Measurements from ENCODE around the gene GAS2L2.

GAS2L2 gene

DNA sequence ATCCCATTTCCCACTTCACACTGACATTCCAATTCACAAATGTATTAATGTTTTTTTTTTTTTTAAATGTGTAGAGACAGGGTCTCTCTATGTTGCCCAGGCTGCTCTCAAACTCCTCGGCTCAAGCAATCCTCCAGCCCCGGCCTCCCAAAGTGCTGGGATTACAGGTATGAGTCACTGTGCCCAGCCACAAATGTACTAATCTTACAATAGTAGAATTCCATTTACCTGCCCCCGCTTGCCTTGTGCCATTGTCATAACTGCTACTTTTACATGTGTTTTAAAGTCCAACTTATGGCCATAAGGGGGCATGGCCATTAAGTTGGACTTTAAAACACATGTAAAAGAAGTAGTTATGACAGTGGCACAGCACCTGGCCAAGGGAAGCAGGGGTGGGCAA, 37.8 kb upstream of the GAS2L2 start:
- H3K4me1 ChIP-seq (ENCODE audit: control insufficient read depth in 1 of 2, insufficient read depth in 1 of 2, low read depth in 1 of 2, low read length in 1 of 2) = peaks cover 5 to 8% of the 10 kb centered on the region in 2 experiments
- H3K27ac ChIP-seq = no peak overlapping the region
- peaks cover 77% of the 10 kb centered on the region for H3K27me3 ChIP-seq

DNA sequence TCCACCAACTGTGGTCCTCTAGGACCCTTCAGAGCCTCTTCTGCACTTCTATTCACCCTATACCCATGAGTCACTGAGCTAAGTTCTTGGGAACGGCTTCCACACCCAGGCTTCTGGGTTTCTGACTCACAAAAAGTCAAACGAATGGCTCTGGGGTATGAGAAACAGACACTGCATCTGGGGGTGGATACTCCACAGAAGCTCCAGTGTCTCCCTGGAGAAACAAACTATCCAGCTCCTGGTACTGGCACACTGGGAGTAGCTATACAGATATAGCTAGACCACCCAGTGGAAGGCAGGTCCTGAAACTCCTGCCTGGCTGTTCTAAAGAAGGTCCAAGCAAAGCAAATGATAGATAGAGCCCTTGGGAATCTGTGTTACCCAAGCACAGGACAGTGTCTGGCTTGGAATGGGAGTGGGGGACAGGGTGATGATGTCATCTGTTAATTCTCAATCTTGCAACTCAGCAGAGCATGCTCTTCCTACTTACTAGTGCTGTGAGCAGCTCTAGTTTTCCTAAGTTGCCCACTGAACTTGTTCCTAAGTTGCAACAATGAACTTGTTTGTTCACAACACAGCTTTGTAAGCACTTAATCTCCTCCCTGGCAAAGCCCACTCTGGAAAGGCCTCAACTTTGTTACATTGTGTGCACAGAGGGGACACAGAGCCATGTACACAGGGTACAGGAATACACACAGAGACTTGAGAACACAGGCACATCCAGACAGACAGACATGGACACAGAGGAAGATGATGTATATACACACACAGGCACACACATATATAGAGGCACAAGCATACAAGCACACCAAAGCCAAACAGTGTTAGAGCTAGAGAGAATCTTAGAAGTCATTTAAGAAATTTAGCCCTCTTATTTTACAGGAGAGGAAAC, 35.7 kb upstream of the GAS2L2 start:
- H3K4me3 ChIP-seq (ENCODE audit: low read depth in 1 of 2, low read length in 1 of 2) = no peak overlapping the region
- TF ChIP-seq, protein P1, sequence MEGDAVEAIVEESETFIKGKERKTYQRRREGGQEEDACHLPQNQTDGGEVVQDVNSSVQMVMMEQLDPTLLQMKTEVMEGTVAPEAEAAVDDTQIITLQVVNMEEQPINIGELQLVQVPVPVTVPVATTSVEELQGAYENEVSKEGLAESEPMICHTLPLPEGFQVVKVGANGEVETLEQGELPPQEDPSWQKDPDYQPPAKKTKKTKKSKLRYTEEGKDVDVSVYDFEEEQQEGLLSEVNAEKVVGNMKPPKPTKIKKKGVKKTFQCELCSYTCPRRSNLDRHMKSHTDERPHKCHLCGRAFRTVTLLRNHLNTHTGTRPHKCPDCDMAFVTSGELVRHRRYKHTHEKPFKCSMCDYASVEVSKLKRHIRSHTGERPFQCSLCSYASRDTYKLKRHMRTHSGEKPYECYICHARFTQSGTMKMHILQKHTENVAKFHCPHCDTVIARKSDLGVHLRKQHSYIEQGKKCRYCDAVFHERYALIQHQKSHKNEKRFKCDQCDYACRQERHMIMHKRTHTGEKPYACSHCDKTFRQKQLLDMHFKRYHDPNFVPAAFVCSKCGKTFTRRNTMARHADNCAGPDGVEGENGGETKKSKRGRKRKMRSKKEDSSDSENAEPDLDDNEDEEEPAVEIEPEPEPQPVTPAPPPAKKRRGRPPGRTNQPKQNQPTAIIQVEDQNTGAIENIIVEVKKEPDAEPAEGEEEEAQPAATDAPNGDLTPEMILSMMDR (IDR thresholded peaks at IDR 0.05) = no peak
- peaks cover 56% of the 10 kb centered on the region for H3K27me3 ChIP-seq
- no peak overlapping the region for H3K27ac ChIP-seq
- no peaks in the 10 kb centered on the region for H3K9me3 ChIP-seq
- H3K36me3 ChIP-seq = no peaks in the 10 kb centered on the region
- H3K4me1 ChIP-seq (ENCODE audit: control insufficient read depth in 1 of 2, insufficient read depth in 1 of 2, low read depth in 1 of 2, low read length in 1 of 2) = no peaks in the 10 kb centered on the region

More for the DNA sequence above, 37.8 kb upstream of the GAS2L2 start:
- Histone ChIP-seq H3K9me3 (no peaks in the 10 kb centered on the region), H3K4me3 (ENCODE audit: low read depth in 1 of 2, low read length in 1 of 2) (no peak overlapping the region), H3K36me3 (no peaks in the 10 kb centered on the region)
- TF ChIP-seq, protein P1 (IDR thresholded peaks at IDR 0.05) = no peak

DNA sequence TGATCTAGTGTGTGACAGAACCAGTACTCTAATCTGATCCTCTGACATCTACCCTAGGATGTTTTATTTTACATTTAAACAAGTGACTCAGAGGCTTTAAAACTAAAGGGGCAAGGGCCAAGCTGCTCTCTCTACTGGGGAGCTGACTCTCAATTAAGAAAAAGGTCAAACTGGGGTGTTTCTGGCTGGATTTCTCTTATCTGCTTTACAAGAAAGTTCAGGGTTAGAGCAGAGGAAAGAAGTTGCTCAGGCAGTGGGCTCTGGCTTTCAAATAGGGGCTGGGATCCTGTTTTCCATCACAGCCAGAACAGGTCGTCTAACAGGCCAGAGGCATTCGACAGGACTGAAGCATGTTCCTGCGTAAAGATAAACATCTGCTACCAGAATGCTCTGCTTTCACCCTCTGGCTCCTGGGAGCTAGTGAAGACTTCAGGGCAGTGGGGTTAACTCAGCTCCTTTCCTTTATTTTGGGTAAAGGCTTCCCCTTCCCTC, 33.9 kb upstream of the GAS2L2 start:
- no peaks in the 10 kb centered on the region for H3K9me3 ChIP-seq
- no peaks in the 10 kb centered on the region for H3K36me3 ChIP-seq
- TF ChIP-seq, protein P1 (IDR thresholded peaks at IDR 0.05) = no peak
- no peaks in the 10 kb centered on the region for H3K4me1 ChIP-seq (ENCODE audit: control insufficient read depth in 1 of 2, insufficient read depth in 1 of 2, low read depth in 1 of 2, low read length in 1 of 2)
- no peak overlapping the region for H3K4me3 ChIP-seq (ENCODE audit: low read depth in 1 of 2, low read length in 1 of 2)
- no peak overlapping the region for H3K27ac ChIP-seq
- peaks cover 53% of the 10 kb centered on the region for H3K27me3 ChIP-seq

DNA sequence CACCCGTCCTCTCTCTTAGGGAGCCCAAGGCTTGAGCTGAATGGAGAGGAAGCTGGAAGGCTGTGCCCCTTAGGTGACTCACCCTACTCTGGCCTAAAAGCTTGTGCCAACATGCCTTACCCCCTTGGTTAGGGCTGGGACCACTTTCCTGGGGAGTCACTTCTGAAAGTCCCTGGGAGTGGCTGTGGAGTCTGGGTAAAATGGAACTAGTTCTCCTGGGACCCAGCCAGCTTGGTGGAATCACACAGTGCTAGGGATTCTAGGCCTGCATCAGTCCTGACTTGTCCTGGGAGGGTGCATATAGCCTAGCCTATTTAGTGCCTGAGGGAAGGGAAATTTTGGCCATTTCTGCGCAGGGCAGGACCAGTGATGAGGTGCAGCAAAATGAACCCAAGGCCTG, 31.9 kb upstream of the GAS2L2 start:
- Histone ChIP-seq H3K4me3 (ENCODE audit: low read depth in 1 of 2, low read length in 1 of 2) (no peak overlapping the region), H3K9me3 (no peaks in the 10 kb centered on the region), H3K4me1 (ENCODE audit: control insufficient read depth in 1 of 2, insufficient read depth in 1 of 2, low read depth in 1 of 2, low read length in 1 of 2) (no peaks in the 10 kb centered on the region), H3K36me3 (no peaks in the 10 kb centered on the region), H3K27ac (no peak overlapping the region), H3K27me3 (peaks cover 54% of the 10 kb centered on the region)
- TF ChIP-seq, protein P1 (IDR thresholded peaks at IDR 0.05) = no peak

DNA sequence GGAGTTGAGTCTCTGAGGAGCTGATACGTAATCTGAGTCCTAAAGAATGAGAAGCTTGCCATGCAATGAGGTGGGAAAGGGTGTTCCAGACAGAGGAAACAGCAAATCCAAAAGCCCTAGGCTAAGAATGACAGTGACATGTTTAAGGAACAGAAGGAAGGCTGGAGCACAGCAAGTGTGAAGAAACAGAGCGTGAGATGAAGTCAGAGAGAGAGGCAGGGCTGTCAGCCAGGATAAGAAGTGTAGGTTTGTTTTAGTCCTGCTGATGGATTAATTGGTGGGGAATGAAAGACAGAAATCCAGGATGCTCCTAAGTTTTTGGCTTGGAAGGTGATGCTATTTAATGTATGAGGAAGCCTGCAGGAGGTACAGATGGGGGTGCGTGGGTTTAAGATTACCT, 27.9 kb upstream of the GAS2L2 start:
- Histone ChIP-seq H3K27ac (no peak overlapping the region), H3K36me3 (no peaks in the 10 kb centered on the region), H3K4me3 (ENCODE audit: low read depth in 1 of 2, low read length in 1 of 2) (no peak overlapping the region), H3K4me1 (ENCODE audit: control insufficient read depth in 1 of 2, insufficient read depth in 1 of 2, low read depth in 1 of 2, low read length in 1 of 2) (no peaks in the 10 kb centered on the region), H3K9me3 (no peaks in the 10 kb centered on the region), H3K27me3 (peaks cover 60% of the 10 kb centered on the region)
- TF ChIP-seq, protein P1 (IDR thresholded peaks at IDR 0.05) = no peak

All from neutrophil (primary cell).